CD4-positive, alpha-beta T cell treated with Interleukin-10 for 1 hour (primary cell): Measurements from ENCODE around the gene MDM2.
"Not testable (repeated sequence)": the region's sequence is repeated elsewhere in the genome, so short reads cannot be mapped to it uniquely, and the experiment has no call there.

ENCODE experiments used
- DNase-seq: peaks from one replicate; pipeline ENCODE4 v3.0.0-alpha.2; 2020

MDM2 gene

DNA sequence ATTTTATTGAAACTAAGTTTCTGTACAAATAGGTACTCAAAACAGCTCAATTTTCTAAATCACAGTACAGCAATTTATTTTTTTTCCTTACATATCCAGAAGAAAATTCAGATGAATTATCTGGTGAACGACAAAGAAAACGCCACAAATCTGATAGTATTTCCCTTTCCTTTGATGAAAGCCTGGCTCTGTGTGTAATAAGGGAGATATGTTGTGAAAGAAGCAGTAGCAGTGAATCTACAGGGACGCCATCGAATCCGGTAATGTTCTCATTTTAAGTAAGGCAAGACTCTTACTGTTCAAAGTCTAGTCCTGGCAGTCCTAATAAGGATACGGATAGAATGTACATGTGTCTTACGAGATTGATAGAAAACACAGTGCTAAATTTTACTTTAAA lies 20.7 kb downstream of the MDM2 start:
- no peak for DNase-seq

DNA sequence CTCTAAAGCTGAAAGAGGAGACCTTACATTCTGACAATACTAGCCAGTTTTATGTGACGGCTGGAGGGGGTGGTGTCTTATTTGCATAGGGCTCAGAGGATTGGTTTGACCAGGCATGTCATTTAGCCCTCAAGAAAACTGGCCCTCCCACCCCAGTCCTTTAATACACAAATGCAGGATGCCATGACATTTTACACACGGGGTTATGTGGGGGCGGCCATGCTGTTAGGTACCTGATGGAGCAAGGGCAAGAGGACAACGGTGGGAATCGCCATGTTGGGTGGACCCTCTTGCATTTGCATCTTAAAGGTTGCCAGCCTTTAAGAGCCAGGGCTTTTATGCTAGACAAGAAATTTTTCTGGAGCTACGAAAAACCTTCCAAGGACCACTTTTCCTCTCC lies 23.3 kb downstream of the MDM2 start:
- DNase-seq: no peak

GRCh38 chr12:68831751-68832503 lies 23.9 kb downstream of the MDM2 start:
- no peak for DNase-seq

GRCh38 chr12:68832504-68832867 lies 24.5 kb downstream of the MDM2 start:
- DNase-seq: no peak

DNA sequence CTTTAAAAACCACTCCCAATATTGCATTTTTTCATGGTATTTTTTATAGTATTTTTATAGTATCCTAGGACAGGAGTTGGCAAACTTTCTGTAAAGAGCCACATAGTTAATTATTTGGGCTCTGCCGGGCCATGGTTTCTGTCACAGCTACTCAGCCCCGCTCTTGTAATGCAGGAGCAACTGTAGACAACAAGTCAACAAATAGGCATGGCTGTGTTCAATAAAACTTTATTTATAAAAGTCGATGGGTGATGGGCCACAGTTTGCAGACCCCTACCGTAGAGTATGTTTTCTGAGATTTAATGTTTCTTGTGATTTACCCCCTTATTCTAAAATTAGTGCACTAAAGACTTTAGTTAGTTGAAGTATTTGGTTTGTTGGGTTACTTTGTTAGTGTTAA lies 25.5 kb downstream of the MDM2 start:
- no peak for DNase-seq

- DNase-seq: no peak
These were observed 27.4 kb downstream of the MDM2 start for GRCh38 chr12:68835333-68835908.

- DNase-seq: no peak
These were observed 29.2 kb downstream of the MDM2 start for GRCh38 chr12:68837215-68837614.

GRCh38 chr12:68838046-68838886 lies 30.3 kb downstream of the MDM2 start:
- no peak for DNase-seq

DNA sequence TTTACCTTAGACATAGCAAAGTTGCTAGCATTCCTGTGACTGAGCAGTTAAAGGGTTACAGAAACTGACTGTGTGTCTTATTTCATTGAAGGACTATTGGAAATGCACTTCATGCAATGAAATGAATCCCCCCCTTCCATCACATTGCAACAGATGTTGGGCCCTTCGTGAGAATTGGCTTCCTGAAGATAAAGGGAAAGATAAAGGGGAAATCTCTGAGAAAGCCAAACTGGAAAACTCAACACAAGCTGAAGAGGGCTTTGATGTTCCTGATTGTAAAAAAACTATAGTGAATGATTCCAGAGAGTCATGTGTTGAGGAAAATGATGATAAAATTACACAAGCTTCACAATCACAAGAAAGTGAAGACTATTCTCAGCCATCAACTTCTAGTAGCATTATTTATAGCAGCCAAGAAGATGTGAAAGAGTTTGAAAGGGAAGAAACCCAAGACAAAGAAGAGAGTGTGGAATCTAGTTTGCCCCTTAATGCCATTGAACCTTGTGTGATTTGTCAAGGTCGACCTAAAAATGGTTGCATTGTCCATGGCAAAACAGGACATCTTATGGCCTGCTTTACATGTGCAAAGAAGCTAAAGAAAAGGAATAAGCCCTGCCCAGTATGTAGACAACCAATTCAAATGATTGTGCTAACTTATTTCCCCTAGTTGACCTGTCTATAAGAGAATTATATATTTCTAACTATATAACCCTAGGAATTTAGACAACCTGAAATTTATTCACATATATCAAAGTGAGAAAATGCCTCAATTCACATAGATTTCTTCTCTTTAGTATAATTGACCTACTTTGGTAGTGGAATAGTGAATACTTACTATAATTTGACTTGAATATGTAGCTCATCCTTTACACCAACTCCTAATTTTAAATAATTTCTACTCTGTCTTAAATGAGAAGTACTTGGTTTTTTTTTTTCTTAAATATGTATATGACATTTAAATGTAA lies 31.5 kb downstream of the MDM2 start:
- DNase-seq: no peak

DNA sequence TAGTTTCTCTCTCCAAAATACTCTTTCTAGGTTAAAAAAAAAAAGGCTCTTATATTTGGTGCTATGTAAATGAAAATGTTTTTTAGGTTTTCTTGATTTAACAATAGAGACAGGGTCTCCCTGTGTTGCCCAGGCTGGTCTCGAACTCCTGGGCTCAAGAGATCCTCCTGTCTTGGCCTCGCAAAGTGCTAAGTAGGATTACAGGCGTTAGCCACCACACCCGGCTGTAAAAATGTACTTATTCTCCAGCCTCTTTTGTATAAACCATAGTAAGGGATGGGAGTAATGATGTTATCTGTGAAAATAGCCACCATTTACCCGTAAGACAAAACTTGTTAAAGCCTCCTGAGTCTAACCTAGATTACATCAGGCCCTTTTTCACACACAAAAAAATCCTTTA lies 33.2 kb downstream of the MDM2 start:
- not testable (repeated sequence) for DNase-seq

GRCh38 chr12:68841717-68842116 lies 33.7 kb downstream of the MDM2 start:
- no peak for DNase-seq

GRCh38 chr12:68842123-68842522 lies 34.1 kb downstream of the MDM2 start:
- no peak for DNase-seq

DNA sequence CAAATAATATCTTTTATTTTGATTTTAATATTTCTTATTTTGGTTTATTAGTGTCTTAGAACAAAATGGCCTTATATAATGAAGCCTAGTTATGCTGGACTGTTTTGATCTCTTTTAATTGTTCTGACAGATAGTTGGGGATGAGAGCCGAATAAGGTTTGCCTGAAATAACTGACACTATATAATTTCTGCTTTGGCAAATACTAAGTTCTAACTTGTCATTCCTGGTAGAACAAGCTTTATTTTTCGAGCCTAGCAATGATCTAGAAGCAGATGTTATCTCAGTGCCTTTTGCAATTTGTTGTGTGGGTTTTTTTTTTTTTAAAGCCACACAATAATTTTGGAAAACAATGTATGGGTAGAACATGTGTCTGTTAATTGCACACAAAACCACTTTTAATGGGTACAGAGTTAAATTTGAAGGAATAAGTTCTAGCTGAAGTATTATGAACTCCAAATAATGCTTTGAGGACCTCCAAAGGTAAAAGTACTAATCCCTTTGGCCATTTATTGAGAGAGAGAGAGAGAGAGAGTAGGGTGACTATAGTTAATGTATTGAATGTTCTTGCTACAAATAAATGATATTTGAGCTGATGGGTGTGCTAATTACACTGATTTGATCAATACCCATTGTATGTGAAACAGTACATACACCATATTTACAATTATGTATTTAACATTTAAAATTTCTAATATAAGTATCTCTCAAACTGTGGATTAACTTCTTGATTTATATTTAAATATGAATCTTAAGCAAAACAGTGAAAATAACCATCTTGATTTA lies 35.0 kb downstream of the MDM2 start:
- DNase-seq: no peak

GRCh38 chr12:68844318-68844745 lies 36.4 kb downstream of the MDM2 start:
- no peak for DNase-seq

GRCh38 chr12:68844788-68845695 lies 37.1 kb downstream of the MDM2 start:
- no peak for DNase-seq

DNA sequence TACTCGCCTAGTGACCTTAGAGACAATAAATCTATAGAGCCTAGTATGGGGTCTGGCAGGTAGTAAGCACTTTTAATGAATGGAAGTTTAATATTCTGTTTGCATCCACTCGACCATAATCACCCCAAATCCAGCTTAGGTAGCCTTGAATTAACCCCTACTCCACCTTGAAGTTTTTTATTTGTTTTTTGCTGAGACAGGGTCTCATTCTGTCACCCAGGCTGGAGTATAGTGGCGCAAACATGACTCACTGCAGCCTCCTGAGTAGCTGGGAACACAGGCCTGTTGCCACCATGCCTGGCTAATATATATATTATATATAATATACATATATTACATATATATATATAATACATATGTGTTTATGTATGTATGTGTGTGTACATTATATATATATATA lies 38.8 kb downstream of the MDM2 start:
- DNase-seq: no peak

DNA sequence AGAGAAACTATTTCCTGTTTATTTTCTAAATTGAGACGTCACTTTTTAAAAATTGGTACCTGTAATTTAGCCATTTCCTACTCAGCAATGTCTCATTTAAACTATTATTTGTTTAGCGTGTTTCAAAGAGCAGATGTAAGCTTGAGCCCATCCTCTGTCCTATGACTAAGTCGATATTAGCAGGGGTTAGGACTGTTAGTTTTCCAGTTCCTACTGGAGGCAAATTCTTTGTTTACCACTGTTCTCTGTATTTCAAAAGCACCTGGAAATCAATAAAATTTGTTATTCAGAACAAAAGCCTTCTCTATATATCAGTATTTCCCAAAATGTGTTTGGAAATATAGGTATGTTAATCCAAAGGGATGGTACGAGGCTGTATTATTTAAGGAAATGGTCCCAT lies 42.4 kb downstream of the MDM2 start:
- no peak for DNase-seq

DNA sequence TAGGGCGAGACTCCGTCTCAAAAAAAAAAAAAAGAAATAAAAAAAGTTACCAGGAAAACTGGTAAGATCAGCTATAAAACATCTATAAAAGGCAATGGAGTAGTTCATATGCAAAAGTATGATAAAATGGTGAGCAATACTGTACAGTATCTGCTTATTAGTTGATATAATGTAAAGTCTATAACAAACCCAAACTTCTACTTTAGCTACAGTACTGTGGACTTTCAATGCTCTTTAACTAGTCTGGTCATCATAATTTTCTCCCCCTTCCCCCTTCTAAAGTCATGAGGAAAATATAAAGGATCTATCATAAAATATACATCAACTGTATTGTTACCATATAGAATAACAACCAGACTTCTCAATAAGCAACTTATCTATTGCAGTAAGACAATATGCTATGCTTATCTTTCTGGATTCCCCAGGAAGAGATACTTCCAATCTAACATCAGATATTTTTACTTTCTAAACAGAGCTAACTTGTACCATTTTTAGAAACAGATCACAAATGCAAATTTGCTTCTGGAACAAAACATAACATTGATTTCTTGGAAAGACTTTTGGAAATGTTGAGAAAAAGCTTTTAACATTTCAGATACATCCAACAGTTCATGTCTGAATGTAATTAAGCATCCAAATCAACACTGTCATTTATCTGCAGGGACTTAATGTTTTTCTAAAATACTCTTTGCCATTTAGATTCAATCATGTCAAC lies 43.8 kb downstream of the MDM2 start:
- no peak for DNase-seq

DNA sequence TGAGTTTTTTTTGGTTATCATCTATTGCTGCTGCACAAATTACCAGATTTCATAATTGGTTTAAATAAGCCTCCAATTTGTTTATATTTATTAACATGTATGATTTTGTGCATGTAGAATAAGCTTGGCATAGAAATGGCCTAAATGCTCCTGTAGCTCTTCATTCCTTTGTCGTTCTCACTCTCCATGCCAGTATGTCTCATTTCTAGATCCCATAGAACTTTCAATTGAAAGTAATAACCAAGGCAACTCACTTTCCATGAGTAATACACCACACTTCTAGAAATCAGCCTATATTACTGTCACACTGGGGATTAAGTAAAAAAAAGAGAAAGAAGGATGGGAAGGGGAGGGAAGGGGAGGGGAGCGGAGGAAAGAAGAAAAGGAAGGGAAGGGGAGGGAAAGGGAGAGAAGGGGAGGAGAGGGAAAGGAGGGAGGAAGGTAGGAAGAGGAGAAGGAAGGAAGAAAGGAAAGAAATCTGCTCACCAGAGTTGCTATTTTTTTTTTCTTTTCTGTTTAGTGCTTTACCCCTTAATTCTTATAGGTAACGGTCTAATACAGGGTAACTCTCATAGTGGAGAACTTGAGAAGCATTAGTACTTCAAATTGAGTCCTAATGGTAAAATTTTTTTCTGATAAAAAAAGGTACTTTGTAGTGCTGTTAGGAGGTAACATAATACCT lies 45.6 kb downstream of the MDM2 start:
- no peak for DNase-seq

DNA sequence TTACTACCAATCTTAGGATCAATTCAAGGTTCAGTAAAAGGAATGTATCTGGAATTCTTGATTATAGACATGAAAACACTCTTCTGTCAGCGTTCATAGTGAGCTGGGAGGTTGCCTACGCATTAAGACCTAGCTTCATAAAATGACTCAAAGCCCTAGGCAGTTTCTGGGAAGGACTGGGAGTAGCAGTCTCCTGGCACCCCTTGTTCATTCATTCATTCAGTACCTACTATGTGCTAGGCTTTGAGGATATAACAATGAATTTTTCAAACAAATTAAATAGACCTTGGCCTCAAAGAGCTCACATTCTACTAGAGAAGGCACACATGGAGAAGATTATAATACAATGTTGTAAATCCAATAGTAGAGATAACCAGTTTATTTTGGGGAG lies 46.1 kb downstream of the MDM2 start:
- no peak for DNase-seq
